GM18507 (cell line): ENCODE results near the gene CPD.
"Not testable (repeated sequence)": the region's sequence is repeated elsewhere in the genome, so short reads cannot be mapped to it uniquely, and the experiment has no call there.

ENCODE experiments used
- DNase-seq: peaks from one replicate; pipeline ENCODE4 v3.0.0; 2011; ENCODE audit warnings: low read depth; ENCODE audit not compliant: insufficient read length; ENCODE audit errors: extremely low spot score
- FAIRE-seq: peaks from 2 replicates; lab custom pipeline; 2011; peaks lifted over from hg19 to GRCh38; lab: Jason Lieb, UNC

Gene CPD

GRCh38 chr17:30378825-30379302, at the start of gene CPD:
Gene CPD (plus strand): TSS chr17:30378927. CDS start chr17:30378981, 54 bp downstream.
- DNase-seq (peak; percentile 93), FAIRE-seq (no peak)

- no peak for DNase-seq
Measured at GRCh38 chr17:30332057-30332542, 46.6 kb upstream of the CPD start.

GRCh38 chr17:30333503-30334360, 45.0 kb upstream of the CPD start, which contains the start of gene TMIGD1:
Gene TMIGD1 (minus strand): TSS chr17:30334057. CDS start chr17:30332133, 1,924 bp downstream.
- no peak for FAIRE-seq
- DNase-seq = no peak

More at GRCh38 chr17:30332057-30332542, 46.6 kb upstream of the CPD start:
- FAIRE-seq = peak; percentile 89

- DNase-seq (no peak), FAIRE-seq (no peak)
Measured at GRCh38 chr17:30334421-30334820, 44.3 kb upstream of the CPD start.

- FAIRE-seq (peak; percentile 84), DNase-seq (no peak)
Measured at GRCh38 chr17:30336369-30337171, 42.2 kb upstream of the CPD start.

- DNase-seq (no peak), FAIRE-seq (no peak)
Measured at GRCh38 chr17:30337393-30337999, 41.2 kb upstream of the CPD start.

- FAIRE-seq = no peak
Measured at GRCh38 chr17:30339086-30339485, 39.6 kb upstream of the CPD start.

GRCh38 chr17:30340801-30341356, 37.8 kb upstream of the CPD start:
- FAIRE-seq (no peak), DNase-seq (no peak)

More at GRCh38 chr17:30339086-30339485, 39.6 kb upstream of the CPD start:
- no peak for DNase-seq

GRCh38 chr17:30341703-30342249, 37.0 kb upstream of the CPD start:
- FAIRE-seq (no peak), DNase-seq (no peak)

GRCh38 chr17:30343244-30343643, 35.5 kb upstream of the CPD start:
- FAIRE-seq, DNase-seq: not testable (repeated sequence)

- DNase-seq = no peak
- FAIRE-seq = no peak
Measured at GRCh38 chr17:30343796-30344195, 34.9 kb upstream of the CPD start.

GRCh38 chr17:30344283-30345088, 34.2 kb upstream of the CPD start:
- DNase-seq (no peak), FAIRE-seq (no peak)

- no peak for FAIRE-seq
- no peak for DNase-seq
Measured at GRCh38 chr17:30345089-30345433, 33.7 kb upstream of the CPD start.

GRCh38 chr17:30345527-30346075, 33.1 kb upstream of the CPD start:
- FAIRE-seq (peak; percentile 63), DNase-seq (no peak)

- DNase-seq (no peak), FAIRE-seq (no peak)
Measured at GRCh38 chr17:30346221-30346795, 32.4 kb upstream of the CPD start.

- DNase-seq (no peak), FAIRE-seq (no peak)
Measured at GRCh38 chr17:30347488-30347887, 31.2 kb upstream of the CPD start.

- FAIRE-seq (no peak), DNase-seq (no peak)
Measured at GRCh38 chr17:30349252-30349651, 29.5 kb upstream of the CPD start.

GRCh38 chr17:30351263-30351662, 27.5 kb upstream of the CPD start:
- DNase-seq, FAIRE-seq: not testable (repeated sequence)
